SIG-M5 treated with dmso at 0.1 percent for 504 hours (cell line): ENCODE data around the gene ITGB3BP.
A peak's percentile ranks its signal among the peaks of the same experiment; 100 is the strongest.
"Not testable (repeated sequence)": the region's sequence is repeated elsewhere in the genome, so short reads cannot be mapped to it uniquely, and the experiment has no call there.

Experiments
- DNase-seq: peaks from one replicate; lab custom pipeline; 2025; ENCODE audit not compliant: unreplicated experiment; lab: John Stamatoyannopoulos, UW

The ITGB3BP gene

DNA sequence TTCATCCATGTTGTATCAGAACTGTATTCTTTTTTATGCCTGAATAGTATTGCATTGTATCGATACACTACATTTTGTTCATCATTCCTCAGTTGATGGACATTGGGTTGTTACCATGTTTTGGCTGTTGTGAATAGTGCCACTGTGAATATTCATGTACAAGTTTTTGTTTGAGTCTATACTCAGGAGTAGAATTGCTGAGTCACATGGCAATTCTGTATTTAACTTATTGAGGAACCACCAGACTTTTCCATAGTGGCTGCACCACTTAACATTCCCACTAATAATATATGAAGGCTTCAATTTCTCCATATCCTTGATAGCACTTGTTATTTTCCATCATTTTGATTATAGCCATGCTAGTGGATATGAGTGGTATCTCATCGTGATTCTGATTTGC, 99.4 kb downstream of the ITGB3BP start:
- no peak for DNase-seq

DNA sequence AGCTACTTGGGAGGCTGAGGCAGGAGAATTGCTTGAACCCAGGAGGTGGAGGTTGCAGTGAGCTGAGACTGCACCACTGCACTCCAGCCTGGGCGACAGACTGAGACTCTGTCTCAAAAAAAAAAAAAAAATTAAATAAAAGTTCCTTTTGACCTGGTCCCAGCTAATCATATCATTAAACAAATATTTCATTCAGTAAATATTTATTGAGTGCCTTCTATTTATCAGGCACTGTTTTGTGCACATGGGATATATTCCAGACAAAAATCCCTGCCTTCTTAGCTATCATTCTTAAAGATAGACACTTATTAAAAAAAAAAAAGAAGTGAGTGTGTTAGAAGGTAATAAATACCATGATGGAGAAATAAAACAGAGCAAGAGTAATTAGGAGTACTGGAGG, 102.3 kb downstream of the ITGB3BP start:
- DNase-seq, result not testable (repeated sequence)

DNA sequence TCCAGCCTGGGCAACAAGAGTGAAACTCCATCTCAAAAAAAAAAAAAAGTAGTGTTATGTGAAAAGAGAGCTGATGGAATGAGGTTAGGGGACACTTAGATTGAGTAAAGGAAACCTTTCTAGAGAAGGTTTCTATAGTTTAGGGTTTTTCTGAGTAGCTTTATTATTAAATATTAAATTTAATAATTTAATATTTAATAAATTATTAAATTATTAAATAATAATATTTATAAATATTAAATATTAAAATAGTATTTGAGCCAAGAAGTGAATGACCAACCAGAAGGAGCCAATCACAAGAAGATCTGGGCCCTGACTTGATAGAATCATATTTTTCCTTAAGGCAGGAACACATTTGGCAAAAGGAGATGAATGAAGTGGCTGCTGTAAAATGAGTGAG, 104.9 kb downstream of the ITGB3BP start:
- no peak for DNase-seq

DNA sequence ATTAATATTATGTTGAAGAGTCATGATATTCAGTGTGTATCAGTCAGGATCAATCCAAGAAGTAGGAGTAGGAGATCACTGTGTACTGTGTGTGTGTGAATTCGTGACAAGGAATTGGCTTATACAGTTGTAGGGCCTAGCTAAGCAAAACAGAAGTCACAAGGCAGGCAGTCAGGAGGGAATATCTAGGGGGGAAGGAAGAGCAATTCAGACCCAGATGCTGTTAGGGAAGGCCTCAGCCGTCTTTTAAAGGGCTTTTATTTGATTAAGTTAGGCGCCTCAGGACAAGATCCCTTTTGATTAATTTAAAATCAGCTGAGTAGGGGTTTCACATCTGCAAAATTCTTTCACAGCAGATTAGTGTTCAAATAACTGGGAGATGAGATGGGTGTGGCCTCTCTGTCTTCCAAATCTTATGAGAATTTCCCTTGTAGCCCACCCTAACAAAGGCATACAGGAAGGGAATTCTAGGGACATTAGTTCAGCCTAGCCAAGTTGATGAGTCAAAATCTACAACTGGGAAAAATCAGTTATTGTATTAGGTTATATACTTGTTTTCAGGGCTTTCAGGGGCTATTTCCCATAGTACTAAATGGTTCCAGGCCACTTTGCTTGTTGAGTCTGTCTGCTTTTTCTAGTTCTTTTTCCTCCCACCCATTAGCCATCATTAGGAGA, 108.2 kb downstream of the ITGB3BP start:
- no peak for DNase-seq

DNA sequence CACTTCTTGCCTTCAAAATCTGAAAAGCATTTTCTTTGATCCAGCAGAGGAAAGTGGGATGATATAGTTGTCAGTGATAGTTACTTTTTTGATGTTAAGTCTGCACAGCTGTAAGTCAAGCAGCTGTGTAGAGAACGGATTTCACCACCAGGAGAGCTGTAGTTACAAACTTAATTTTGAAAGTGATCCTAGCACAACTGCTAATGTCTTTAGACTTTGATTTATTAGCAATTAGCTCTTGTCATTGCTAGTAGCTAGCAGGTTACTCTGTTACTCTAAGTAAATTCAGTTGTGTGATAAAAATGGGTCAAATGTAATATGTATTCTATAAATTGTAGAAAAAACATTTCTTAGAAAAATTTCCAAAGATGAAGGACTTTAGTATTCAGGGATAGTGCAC, 109.6 kb downstream of the ITGB3BP start:
- no peak for DNase-seq

DNA sequence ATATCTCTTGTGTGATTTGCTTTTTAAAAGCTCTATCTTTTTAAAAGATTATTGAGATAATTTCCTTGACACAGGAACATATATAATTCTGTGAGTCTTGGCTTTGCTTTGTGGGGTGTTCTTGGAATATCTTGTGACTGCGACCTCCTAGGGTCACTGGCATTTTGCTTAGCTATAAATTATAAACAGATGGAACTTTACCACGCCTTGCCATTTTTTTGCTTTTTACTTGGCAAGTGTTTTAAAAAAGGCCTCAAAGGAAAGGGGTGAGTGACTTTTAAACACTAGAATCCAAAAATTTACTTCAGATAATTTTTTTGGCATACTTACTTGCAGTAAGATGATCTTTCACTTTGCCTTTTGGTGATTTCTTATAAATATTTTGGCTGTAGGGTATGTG, 112.0 kb downstream of the ITGB3BP start:
- DNase-seq, result no peak

DNA sequence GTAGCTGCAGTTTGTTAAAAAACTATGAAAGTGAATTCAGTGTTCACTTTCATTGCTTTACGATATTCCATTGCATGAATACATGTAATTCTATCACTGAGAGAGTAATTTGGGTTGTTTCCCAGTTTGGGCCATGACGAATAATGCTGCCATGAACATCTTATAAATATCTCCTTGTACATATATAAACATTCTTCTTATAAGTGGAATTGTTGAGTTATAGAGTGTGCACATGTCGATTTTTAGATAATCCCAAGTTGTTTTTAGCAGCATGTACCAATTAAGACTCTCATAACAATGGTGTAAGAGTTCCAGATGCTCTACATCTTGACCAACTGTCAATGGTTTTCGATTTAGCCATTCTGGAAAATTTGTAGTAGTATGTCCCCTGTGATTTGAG, 114.7 kb downstream of the ITGB3BP start:
- DNase-seq, result no peak

DNA sequence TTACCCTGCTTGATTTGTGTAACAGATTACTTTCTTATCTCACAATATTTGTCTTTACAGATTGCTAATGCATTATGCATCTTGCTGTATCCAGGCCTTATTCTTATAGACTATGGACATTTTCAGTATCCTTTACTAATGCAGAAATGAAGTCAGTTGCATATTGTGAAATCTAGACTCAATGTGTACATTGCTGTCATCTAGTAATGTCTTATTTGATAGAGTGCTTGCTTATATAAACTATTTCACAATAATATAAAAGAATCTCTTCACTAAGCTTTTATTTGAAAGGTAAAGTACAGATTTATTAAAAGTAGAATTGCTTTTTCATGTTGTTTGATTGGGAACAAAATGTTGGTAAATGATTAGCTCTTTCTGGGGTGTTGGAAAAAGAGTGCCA, 116.0 kb downstream of the ITGB3BP start:
- DNase-seq, result no peak

DNA sequence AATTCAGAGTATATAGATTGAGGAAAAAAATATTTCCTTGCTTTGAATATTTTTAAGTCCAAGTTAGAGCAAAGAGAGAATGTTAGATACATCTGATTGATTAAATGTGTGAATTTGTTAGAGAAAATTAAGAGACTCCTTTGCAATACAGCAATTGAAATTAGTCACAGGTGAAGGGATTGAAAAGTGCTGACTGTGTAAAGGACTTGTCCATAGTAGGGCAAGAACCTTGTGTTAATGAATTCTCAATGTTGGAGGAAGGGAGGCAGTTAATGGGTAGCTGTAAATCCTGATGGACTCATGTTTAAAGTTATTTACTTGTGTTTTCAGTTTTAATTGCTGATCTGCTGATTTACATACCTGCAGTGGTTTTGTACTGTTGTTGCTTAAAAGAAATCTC, 117.0 kb downstream of the ITGB3BP start:
- no peak for DNase-seq

DNA sequence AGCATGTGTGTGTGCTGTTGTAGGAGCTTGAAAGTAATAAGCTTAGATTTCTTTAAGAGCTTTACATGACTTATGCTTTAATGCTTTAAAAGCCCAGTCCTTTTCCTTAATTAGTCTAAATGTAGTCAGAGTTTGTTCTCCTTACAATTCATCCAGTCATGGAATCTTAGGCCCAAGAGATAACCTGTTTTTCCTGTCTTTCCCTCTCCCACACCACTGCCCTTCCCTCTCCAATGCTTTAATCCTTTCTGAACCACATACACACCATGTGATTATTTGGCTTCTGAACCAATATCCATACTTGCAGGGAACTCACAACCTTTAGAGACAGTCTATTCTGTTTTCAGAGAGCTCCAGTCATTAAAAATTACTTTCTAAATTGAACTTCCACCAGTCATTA, 118.0 kb downstream of the ITGB3BP start:
- DNase-seq, result no peak

DNA sequence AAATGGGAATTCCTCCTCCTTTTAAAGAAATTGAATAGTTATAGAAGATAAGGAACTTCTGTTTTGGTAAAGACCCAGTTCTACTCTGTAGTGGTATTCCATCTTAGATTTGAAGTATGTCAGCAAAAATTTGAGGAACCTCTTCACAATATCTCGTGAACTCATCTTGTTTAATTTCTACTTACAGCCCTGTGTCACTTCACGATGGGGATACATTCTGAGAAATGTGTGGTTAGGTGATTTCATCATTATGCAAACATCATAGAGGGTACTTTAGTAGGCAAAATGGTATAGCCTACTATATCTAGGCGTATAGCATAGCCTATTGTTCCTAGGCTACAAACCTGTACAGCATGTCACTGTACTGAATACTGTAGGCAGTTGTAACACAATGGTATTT, 119.6 kb downstream of the ITGB3BP start:
- DNase-seq, result peak; percentile 54

DNA sequence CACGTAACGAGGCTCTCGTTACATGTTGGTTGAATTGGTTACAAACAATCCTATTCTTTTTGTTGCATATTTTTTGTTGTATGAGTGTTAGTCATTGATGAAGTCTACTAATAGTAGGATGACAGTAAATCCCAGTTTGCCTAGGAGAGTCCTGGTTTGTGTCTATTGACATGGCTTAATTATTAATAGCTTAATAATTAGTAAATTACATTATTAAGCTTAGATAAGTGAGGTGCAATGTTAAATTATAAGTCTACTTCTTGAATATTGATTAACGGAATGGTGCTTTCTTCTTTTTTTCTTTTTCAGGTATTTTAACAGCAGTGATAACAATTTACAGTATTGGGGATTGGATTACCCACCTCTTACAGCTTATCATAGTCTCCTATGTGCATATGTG, 121.1 kb downstream of the ITGB3BP start:
- DNase-seq, result no peak
